ENCODE data around the gene OR1A1.

DNA sequence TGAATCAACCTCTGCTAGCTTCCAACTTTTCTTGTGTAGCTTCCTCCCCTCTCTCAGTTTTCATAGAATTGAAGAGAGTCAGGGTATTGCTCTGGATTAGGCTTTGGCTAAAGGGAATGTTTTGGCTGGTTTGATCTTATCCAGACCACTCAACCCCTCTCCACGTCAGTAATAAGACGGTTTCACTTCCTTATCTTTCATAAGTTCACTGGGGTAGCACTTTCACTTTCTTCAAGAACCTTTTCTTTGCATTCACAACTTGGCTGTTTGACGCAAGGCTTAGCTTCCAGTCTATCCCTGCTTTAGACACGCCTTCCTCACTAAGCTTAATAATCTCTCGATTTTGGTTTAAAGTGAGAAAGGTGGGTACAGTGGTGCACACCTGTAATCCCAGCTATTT is 39.9 kb upstream of the OR1A1 start:
- TF ChIP-seq, protein P1, sequence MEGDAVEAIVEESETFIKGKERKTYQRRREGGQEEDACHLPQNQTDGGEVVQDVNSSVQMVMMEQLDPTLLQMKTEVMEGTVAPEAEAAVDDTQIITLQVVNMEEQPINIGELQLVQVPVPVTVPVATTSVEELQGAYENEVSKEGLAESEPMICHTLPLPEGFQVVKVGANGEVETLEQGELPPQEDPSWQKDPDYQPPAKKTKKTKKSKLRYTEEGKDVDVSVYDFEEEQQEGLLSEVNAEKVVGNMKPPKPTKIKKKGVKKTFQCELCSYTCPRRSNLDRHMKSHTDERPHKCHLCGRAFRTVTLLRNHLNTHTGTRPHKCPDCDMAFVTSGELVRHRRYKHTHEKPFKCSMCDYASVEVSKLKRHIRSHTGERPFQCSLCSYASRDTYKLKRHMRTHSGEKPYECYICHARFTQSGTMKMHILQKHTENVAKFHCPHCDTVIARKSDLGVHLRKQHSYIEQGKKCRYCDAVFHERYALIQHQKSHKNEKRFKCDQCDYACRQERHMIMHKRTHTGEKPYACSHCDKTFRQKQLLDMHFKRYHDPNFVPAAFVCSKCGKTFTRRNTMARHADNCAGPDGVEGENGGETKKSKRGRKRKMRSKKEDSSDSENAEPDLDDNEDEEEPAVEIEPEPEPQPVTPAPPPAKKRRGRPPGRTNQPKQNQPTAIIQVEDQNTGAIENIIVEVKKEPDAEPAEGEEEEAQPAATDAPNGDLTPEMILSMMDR (IDR thresholded peaks at IDR 0.05; ENCODE audit: insufficient read depth, low read length): no peak
- TF ChIP-seq GABPA (IDR thresholded peaks at IDR 0.05; ENCODE audit: low read depth): no peak
- TF ChIP-seq, protein P2, sequence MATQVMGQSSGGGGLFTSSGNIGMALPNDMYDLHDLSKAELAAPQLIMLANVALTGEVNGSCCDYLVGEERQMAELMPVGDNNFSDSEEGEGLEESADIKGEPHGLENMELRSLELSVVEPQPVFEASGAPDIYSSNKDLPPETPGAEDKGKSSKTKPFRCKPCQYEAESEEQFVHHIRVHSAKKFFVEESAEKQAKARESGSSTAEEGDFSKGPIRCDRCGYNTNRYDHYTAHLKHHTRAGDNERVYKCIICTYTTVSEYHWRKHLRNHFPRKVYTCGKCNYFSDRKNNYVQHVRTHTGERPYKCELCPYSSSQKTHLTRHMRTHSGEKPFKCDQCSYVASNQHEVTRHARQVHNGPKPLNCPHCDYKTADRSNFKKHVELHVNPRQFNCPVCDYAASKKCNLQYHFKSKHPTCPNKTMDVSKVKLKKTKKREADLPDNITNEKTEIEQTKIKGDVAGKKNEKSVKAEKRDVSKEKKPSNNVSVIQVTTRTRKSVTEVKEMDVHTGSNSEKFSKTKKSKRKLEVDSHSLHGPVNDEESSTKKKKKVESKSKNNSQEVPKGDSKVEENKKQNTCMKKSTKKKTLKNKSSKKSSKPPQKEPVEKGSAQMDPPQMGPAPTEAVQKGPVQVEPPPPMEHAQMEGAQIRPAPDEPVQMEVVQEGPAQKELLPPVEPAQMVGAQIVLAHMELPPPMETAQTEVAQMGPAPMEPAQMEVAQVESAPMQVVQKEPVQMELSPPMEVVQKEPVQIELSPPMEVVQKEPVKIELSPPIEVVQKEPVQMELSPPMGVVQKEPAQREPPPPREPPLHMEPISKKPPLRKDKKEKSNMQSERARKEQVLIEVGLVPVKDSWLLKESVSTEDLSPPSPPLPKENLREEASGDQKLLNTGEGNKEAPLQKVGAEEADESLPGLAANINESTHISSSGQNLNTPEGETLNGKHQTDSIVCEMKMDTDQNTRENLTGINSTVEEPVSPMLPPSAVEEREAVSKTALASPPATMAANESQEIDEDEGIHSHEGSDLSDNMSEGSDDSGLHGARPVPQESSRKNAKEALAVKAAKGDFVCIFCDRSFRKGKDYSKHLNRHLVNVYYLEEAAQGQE (IDR thresholded peaks at IDR 0.05; ENCODE audit: insufficient replicate concordance, low read depth): no peak
- no peak for TF ChIP-seq POLR2AphosphoS5 (IDR thresholded peaks at IDR 0.05; ENCODE audit: low read depth)
- TF ChIP-seq SPI1 (IDR thresholded peaks at IDR 0.05; ENCODE audit: borderline replicate concordance, low read depth): no peak

Data from HL-60 (cell line).